ENCODE data around the gene DSCAM.

Gene DSCAM

GRCh38 chr21:40688106-40688864, 158.7 kb downstream of the DSCAM start:
- TF ChIP-seq, protein P1, sequence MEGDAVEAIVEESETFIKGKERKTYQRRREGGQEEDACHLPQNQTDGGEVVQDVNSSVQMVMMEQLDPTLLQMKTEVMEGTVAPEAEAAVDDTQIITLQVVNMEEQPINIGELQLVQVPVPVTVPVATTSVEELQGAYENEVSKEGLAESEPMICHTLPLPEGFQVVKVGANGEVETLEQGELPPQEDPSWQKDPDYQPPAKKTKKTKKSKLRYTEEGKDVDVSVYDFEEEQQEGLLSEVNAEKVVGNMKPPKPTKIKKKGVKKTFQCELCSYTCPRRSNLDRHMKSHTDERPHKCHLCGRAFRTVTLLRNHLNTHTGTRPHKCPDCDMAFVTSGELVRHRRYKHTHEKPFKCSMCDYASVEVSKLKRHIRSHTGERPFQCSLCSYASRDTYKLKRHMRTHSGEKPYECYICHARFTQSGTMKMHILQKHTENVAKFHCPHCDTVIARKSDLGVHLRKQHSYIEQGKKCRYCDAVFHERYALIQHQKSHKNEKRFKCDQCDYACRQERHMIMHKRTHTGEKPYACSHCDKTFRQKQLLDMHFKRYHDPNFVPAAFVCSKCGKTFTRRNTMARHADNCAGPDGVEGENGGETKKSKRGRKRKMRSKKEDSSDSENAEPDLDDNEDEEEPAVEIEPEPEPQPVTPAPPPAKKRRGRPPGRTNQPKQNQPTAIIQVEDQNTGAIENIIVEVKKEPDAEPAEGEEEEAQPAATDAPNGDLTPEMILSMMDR (IDR thresholded peaks at IDR 0.05) = no peak

DNA sequence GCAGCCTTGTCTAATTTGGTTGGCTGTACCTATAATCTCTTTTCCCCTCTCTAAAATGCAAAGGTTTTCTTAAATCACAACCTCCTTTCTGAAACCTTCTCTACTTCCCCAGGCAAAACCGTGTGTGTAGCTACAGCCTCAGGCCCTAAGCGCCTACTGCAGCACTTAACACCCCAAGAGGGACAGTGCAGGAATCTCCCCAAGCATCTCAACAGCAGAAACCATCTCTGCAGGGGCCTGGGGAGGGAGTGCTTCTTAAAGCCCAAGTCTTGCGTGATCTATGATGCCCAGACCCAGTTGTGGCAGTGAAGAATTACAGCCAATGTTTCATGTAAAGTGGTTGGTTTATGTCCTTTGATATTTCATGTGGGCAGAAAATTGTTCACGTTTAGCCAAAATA, 159.3 kb downstream of the DSCAM start:
- TF ChIP-seq, protein P1 (IDR thresholded peaks at IDR 0.05) = no peak

GRCh38 chr21:40686526-40686925, 160.4 kb downstream of the DSCAM start:
- TF ChIP-seq, protein P1 (IDR thresholded peaks at IDR 0.05) = no peak

DNA sequence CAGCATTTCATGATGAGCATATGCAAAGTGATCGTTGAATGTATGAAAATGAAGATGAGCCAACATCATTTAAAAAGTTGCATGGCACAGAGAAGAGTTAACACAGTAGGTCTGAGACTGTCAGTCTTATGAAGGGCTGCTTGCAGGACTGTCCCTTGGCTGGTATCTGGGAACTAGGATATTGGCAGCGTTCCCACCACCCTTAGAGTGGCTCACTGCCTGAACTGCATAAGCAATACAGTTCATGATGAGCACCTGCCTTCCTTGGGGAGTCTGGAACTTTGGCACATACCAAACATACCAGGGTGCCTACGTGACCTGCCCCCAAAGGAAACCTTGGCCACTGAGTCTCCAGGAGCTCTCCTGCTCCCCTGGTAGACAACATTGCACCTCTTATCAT, 161.8 kb downstream of the DSCAM start:
- TF ChIP-seq, protein P1 (IDR thresholded peaks at IDR 0.05) = no peak

- TF ChIP-seq, protein P1 (IDR thresholded peaks at IDR 0.05) = no peak
Observed at GRCh38 chr21:40684726-40685125, 162.2 kb downstream of the DSCAM start.

- TF ChIP-seq, protein P1 (IDR thresholded peaks at IDR 0.05) = no peak
Observed at GRCh38 chr21:40683349-40683748, 163.6 kb downstream of the DSCAM start.

GRCh38 chr21:40681164-40681859, 165.6 kb downstream of the DSCAM start:
- TF ChIP-seq, protein P1 (IDR thresholded peaks at IDR 0.05) = no peak
